Activated CD4-positive, alpha-beta memory T cell treated with anti-CD3 and anti-CD28 coated beads, Interleukin-2, amount 10 ng/mL, durations not matched to agents 7 days and 5 days (primary cell): ENCODE measurements around the gene FBXO24. TPM values are rescaled to one million over a fixed set of nuclear protein-coding genes. Genes with fewer than 3 reads are reported as not detected.

Experiments
- CTCF ChIA-PET: fragments of 350-600 bp; sonication (Branson Sonifier 250); formaldehyde crosslinking; loops from one replicate; lab custom pipeline; 2021; ENCODE audit warnings: antibody characterized with exemption, inconsistent platforms; lab: Charles Lee
- POLR2A ChIA-PET: fragments of 350-600 bp; sonication (Branson Sonifier 250); formaldehyde crosslinking; loops from one replicate; lab custom pipeline; 2021; ENCODE audit warnings: antibody characterized with exemption; lab: Charles Lee
- DNase-seq: peaks from one replicate; pipeline ENCODE4 v3.0.0-alpha.2; 2020
- H3K27ac Mint-ChIP-seq: one replicate; pipeline ENCODE4 v1.8.0; 2021; ENCODE audit warnings: mild to moderate bottlenecking, mixed read lengths
- H3K27me3 Mint-ChIP-seq: one replicate; pipeline ENCODE4 v1.8.0; 2021; ENCODE audit warnings: mixed read lengths
- H3K36me3 Mint-ChIP-seq: one replicate; pipeline ENCODE4 v1.8.0; 2021; ENCODE audit warnings: low read depth, mixed read lengths
- H3K4me1 Mint-ChIP-seq: one replicate; pipeline ENCODE4 v1.8.0; 2021; ENCODE audit warnings: mixed read lengths
- H3K4me3 Mint-ChIP-seq: one replicate; pipeline ENCODE4 v1.8.0; 2021; ENCODE audit warnings: mild to moderate bottlenecking, mixed read lengths
- H3K9me3 Mint-ChIP-seq: one replicate; pipeline ENCODE4 v1.8.0; 2021; ENCODE audit warnings: mixed read lengths
- total RNA-seq, 2 experiments: library from RNA; stranded (reverse); gene quantifications; one replicate each; pipeline ENCODE4 v1.2.3, GENCODE V29; 2021

The FBXO24 gene
- total RNA-seq, 2 experiments from 2014 or later, result 1.8 to 2.7 TPM

DNA sequence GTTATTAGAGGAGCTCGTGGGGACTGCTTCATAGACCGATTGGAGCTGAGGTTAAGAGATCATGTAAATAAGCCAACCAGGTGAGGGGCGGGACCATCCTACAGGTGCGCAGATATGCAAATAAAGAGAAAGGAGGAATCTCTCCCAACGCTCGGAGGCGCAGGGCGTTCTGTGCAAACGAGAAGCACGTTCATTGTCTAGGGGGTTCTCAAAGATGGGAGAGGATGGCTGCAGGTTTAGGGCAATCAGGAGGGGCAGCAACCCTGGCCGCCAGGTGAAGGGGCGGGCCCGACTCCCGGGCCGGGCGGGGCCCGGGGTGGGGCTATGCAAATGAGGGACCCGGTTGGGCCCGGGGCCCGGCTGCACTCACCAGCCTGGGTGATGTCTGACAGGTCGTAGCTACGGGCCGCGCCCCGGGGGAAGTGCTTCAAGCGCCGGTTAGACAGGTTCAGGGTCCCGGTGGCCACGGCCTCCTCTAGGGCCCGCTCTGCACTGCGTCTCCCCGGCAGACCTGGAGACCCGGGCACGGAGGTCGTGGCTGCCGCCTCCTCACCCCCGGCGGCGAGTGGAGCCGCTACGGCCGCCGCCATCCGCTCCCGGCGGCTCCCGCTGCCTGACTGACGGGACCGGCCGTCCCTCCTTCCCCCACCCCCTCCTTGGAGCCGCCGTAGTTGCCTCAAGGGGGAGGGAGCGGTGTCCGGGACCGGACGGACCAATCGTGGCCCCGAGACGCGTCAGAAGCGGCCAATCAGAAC lies 440 bp upstream of the FBXO24 start, which contains the start of gene LRCH4:
Gene LRCH4, minus strand, starts transcription at position 619 of the 755 bp plus-strand sequence. Its CDS starts 29 bp downstream, at position 590.
- Mint-ChIP-seq H3K4me1 (peaks cover 30% of the 10 kb centered on the region), H3K27me3 (peaks cover 9% of the 10 kb centered on the region), H3K4me3 (peak within 1 kb of the TSS; percentile 95), H3K27ac (peak within 1 kb of the TSS; percentile 97), H3K9me3 (no peaks in the 10 kb centered on the region), H3K36me3 (peaks cover 28% of the 10 kb centered on the region)
- POLR2A ChIA-PET, result interaction anchor here (0.6 to 6.8 kb wide), 45 partner anchors 8 to 485 kb away, joined by 3 to 89 read pairs (median 8); partner anchors contain the start of genes AGFG2, AP4M1, GIGYF1 and GNB2
- CTCF ChIA-PET, result interaction anchor here (0.6 to 4.8 kb wide), 27 partner anchors 9 to 556 kb away, joined by 3 to 47 read pairs (median 4); partner anchors contain the start of genes GNB2, MOSPD3, PCOLCE and POP7
- peak; percentile 73 for DNase-seq

- H3K9me3 Mint-ChIP-seq, result no peaks in the 10 kb centered on the region
- H3K27ac Mint-ChIP-seq, result no peak overlapping the region
- H3K4me1 Mint-ChIP-seq, result peaks cover 17% of the 10 kb centered on the region
- DNase-seq, result no peak
- peaks cover 11% of the 10 kb centered on the region for H3K27me3 Mint-ChIP-seq
- CTCF ChIA-PET, result interaction anchor here (0.8 to 2.3 kb wide), 15 partner anchors 10 to 117 kb away, joined by 3 to 11 read pairs (median 3); partner anchors contain the start of genes ACTL6B, MOSPD3, PCOLCE and POP7
- POLR2A ChIA-PET, result interaction anchor here (0.7 to 4.6 kb wide), 5 partner anchors 9 to 497 kb away, joined by 3 to 48 read pairs (median 4); partner anchors contain the start of genes MOSPD3 and PCOLCE
- peak overlapping the region; percentile 14 for H3K4me3 Mint-ChIP-seq
- peaks cover 17% of the 10 kb centered on the region for H3K36me3 Mint-ChIP-seq
Measured at GRCh38 chr7:100588438-100588837, 2.3 kb downstream of the FBXO24 start.

DNA sequence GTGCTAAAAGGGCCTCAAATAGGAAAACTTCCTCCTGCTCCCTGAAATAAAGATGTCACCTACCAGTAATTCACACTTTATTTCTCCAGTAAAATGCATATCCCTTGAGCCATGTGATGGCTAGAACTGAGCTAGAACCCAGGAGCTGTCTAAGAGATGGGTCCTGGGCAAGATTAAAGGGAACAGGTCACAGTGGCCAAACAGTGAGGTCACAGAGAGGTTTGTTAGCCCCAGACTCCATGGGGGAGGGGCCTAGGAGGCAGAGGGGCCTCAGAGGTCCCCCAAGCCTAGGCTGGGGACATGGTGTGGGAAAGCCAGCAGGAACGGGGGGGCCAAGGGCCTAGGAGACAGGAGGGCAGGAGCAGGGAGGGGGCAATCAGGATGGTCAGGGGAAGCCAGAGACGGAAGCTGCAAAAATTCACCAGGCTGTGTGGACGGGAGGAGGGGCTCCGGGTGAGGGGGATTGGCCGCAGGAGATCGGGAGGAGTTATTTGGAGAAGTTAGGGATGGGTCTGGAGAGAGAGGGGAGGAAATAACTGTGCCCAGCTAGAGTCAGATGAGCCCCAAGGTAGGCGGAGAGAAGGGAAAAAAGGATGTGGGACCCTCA lies 3.3 kb downstream of the FBXO24 start:
- peaks cover 11% of the 10 kb centered on the region for H3K36me3 Mint-ChIP-seq
- CTCF ChIA-PET, result interaction anchor here (0.5 to 2.3 kb wide), 12 partner anchors 16 to 208 kb away, joined by 3 to 11 read pairs (median 3); partner anchors contain the start of genes ACTL6B, MOSPD3 and POP7
- no peak overlapping the region for H3K27ac Mint-ChIP-seq
- H3K27me3 Mint-ChIP-seq, result peaks cover 11% of the 10 kb centered on the region
- no peak overlapping the region for H3K4me3 Mint-ChIP-seq
- no peak for DNase-seq
- no peaks in the 10 kb centered on the region for H3K9me3 Mint-ChIP-seq
- H3K4me1 Mint-ChIP-seq, result peaks cover 11% of the 10 kb centered on the region
- POLR2A ChIA-PET, result interaction anchor here (0.7 to 4.6 kb wide), 4 partner anchors 8 to 37 kb away, joined by 3 to 48 read pairs (median 5); partner anchors contain the start of genes MOSPD3 and PCOLCE

DNA sequence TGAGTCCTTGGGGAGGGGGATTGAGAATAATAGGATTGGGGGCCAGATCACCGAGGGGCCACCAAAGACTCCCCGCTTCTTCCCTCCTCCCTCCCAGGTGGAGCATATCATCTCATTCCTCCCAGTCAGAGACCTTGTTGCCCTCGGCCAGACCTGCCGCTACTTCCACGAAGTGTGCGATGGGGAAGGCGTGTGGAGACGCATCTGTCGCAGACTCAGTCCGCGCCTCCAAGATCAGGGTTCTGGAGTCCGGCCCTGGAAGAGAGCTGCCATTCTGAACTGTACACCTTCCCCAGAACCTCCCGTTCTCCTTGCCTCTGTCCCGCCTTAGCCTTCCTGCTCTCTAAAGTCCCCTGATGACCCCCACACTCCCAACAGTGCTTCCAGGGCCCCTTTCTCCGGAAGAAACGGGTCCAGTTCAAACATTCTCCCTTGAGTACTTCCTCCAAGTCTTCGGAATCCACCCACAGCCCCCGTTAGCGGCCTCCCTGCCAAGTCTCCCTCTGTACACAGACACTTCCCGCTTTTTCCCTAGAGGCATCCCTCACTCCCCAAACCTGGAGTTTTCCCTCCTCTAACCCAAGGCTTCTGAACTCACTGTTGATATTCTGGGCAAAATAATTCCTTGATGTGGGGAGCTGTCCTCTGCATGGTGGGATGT lies 4.1 kb downstream of the FBXO24 start:
- H3K36me3 Mint-ChIP-seq, result peaks cover 7% of the 10 kb centered on the region
- CTCF ChIA-PET, result interaction anchor here (0.6 to 2.3 kb wide), 7 partner anchors 20 to 121 kb away, joined by 3 to 11 read pairs (median 4); partner anchors contain the start of genes MOSPD3 and POP7
- no peak overlapping the region for H3K4me3 Mint-ChIP-seq
- no peak for DNase-seq
- POLR2A ChIA-PET, result interaction anchor here (1.4 to 2.0 kb wide), 2 partner anchors 13 to 36 kb away, joined by 5 to 9 read pairs; partner anchors contain the start of gene PCOLCE
- H3K27ac Mint-ChIP-seq, result no peak overlapping the region
- H3K4me1 Mint-ChIP-seq, result peaks cover 11% of the 10 kb centered on the region
- H3K27me3 Mint-ChIP-seq, result peaks cover 11% of the 10 kb centered on the region
- no peaks in the 10 kb centered on the region for H3K9me3 Mint-ChIP-seq

GRCh38 chr7:100591596-100591995 lies 5.5 kb downstream of the FBXO24 start:
- no peak overlapping the region for H3K27ac Mint-ChIP-seq
- no peaks in the 10 kb centered on the region for H3K36me3 Mint-ChIP-seq
- DNase-seq, result no peak
- POLR2A ChIA-PET, result interaction anchor here (2.0 kb wide), 1 partner anchor 11 kb away, joined by 9 read pairs; the partner anchor contains the start of gene PCOLCE
- H3K27me3 Mint-ChIP-seq, result peaks cover 14% of the 10 kb centered on the region
- no peak overlapping the region for H3K4me3 Mint-ChIP-seq
- CTCF ChIA-PET, result interaction anchor here (1.1 kb wide), 1 partner anchor 102 kb away, joined by 3 read pairs; no protein-coding TSS in a partner anchor
- peaks cover 9% of the 10 kb centered on the region for H3K4me1 Mint-ChIP-seq
- H3K9me3 Mint-ChIP-seq, result no peaks in the 10 kb centered on the region

DNA sequence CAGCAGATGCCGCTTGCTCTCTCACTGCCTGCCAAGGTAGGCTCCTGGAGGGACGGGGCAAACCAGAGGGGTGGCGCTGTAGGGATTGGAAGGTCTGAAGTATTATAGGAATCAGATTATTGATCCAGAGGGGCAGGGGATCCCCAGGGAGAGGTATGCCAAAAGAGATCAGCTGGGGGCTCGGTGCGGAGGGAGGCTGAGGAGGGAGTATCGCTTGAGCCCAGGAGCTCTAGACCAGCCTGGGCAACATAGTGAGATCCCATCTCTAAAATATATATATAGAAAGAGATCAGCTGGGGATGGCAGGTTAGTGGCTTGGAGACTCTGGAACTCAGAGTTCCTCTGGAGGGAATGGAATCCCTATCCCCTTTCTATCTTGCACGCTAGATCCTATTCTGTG lies 9.1 kb downstream of the FBXO24 start:
- no peaks in the 10 kb centered on the region for H3K9me3 Mint-ChIP-seq
- H3K4me3 Mint-ChIP-seq, result no peak overlapping the region
- no peak overlapping the region for H3K27ac Mint-ChIP-seq
- CTCF ChIA-PET, result interaction anchor here (0.6 to 1.4 kb wide), 2 partner anchors 9 to 31 kb away, joined by 4 read pairs; partner anchors contain the start of genes FBXO24 and LRCH4
- DNase-seq, result no peak
- POLR2A ChIA-PET, result interaction anchor here (6.7 kb wide), 1 partner anchor 8 kb away, joined by 48 read pairs; the partner anchor contains the start of genes FBXO24 and LRCH4
- peaks cover 10% of the 10 kb centered on the region for H3K4me1 Mint-ChIP-seq
- no peaks in the 10 kb centered on the region for H3K36me3 Mint-ChIP-seq
- H3K27me3 Mint-ChIP-seq, result peaks cover 9% of the 10 kb centered on the region

DNA sequence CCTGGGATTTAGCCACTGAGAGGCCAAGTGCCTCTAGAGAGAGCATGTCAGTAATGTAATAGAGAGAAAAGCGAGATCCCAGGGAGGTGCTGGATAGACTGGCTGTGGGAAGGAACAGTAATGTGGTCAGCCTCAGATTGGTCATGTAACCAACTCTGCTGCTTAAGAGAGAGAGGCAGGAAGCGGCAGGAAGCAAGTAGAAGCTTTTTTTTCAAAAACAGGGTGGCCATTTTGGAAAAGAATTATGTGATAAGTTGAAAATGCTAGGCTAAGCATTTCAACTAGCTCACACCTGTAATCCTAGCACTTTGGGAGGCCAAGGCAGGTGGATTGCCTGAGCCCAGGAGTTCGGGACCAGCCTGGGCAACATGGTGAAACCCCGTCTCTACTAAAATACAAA lies 12.3 kb downstream of the FBXO24 start:
- CTCF ChIA-PET, result interaction anchor here (1.4 kb wide), 1 partner anchor 10 kb away, joined by 4 read pairs; no protein-coding TSS in a partner anchor

DNA sequence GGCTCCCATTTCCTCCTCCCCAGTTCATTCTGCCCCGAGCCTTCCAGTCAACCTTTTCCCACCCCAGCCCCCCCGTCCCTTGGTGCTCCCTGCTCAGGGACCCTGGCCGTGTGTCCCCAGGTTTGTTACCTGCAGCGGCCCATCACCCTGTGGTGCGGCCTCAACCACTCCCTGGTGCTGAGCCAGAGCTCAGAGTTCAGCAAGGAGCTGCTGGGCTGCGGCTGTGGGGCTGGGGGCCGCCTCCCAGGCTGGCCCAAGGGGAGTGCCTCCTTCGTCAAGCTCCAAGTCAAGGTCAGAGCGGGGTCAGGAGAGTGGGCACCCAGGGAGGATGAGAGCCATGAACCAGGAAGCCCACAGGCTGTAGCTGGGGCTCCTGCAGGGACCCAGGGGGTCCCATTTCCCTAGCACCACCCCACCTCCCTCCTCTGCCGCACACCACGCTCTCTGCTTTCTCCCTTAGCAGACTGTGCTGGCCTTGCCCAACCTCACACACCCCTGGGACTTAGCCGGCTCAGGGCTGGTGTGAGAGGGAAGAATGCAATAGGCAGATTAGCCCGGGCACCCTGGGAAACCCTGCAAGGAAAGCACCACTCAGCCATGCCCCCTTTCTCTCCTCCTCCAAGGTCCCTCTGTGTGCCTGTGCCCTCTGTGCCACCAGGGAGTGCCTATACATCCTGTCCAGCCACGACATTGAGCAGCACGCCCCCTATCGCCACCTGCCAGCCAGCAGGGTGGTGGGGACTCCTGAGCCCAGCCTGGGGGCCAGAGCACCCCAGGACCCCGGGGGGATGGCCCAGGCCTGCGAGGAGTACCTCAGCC lies 14.0 kb downstream of the FBXO24 start:
- POLR2A ChIA-PET, result interaction anchor here (0.7 to 6.7 kb wide), 3 partner anchors 13 to 105 kb away, joined by 3 to 48 read pairs (median 7); partner anchors contain the start of genes FBXO24 and LRCH4
- no peak for DNase-seq

More for the DNA sequence above, 12.3 kb downstream of the FBXO24 start:
- Mint-ChIP-seq H3K4me3 (no peak overlapping the region), H3K9me3 (no peaks in the 10 kb centered on the region), H3K4me1 (peaks cover 18% of the 10 kb centered on the region), H3K27ac (peak overlapping the region; percentile 27), H3K36me3 (no peaks in the 10 kb centered on the region), H3K27me3 (peaks cover 4% of the 10 kb centered on the region)
- DNase-seq, result peak; percentile 30
- POLR2A ChIA-PET, result interaction anchor here (1.0 to 6.7 kb wide), 6 partner anchors 11 to 56 kb away, joined by 3 to 48 read pairs (median 6); partner anchors contain the start of genes FBXO24, LRCH4 and MOSPD3

GRCh38 chr7:100600730-100601038 lies 14.6 kb downstream of the FBXO24 start:
- no peaks in the 10 kb centered on the region for H3K36me3 Mint-ChIP-seq
- no peak overlapping the region for H3K27ac Mint-ChIP-seq
- H3K4me3 Mint-ChIP-seq, result no peak overlapping the region
- peaks cover 7% of the 10 kb centered on the region for H3K27me3 Mint-ChIP-seq
- CTCF ChIA-PET, result no interaction called here
- H3K4me1 Mint-ChIP-seq, result peaks cover 33% of the 10 kb centered on the region
- no peaks in the 10 kb centered on the region for H3K9me3 Mint-ChIP-seq
- no peak for DNase-seq
- POLR2A ChIA-PET, result no interaction called here

More for the DNA sequence above, 14.0 kb downstream of the FBXO24 start:
- no peak overlapping the region for H3K27ac Mint-ChIP-seq
- peaks cover 4% of the 10 kb centered on the region for H3K27me3 Mint-ChIP-seq
- H3K9me3 Mint-ChIP-seq, result no peaks in the 10 kb centered on the region
- CTCF ChIA-PET, result interaction anchor here (0.7 kb wide), 1 partner anchor 14 kb away, joined by 3 read pairs; the partner anchor contains the start of genes FBXO24 and LRCH4
- H3K4me3 Mint-ChIP-seq, result no peak overlapping the region
- H3K36me3 Mint-ChIP-seq, result no peaks in the 10 kb centered on the region
- peaks cover 28% of the 10 kb centered on the region for H3K4me1 Mint-ChIP-seq

GRCh38 chr7:100602889-100603725 lies 17.0 kb downstream of the FBXO24 start:
- Mint-ChIP-seq H3K36me3 (no peaks in the 10 kb centered on the region), H3K9me3 (no peaks in the 10 kb centered on the region), H3K4me3 (peak overlapping the region; percentile 82), H3K27ac (peak overlapping the region; percentile 86), H3K4me1 (peaks cover 44% of the 10 kb centered on the region), H3K27me3 (peaks cover 3% of the 10 kb centered on the region)
- no peak for DNase-seq
- CTCF ChIA-PET, result interaction anchor here (0.7 to 2.0 kb wide), 7 partner anchors 14 to 88 kb away, joined by 3 to 8 read pairs (median 3); partner anchors contain the start of genes FBXO24 and LRCH4
- POLR2A ChIA-PET, result interaction anchor here (0.6 to 7.9 kb wide), 11 partner anchors 9 to 167 kb away, joined by 3 to 89 read pairs (median 5); partner anchors contain the start of genes FBXO24, GIGYF1, GNB2 and LRCH4
